NCI-H128 (cell line): ENCODE results near the gene ITGA11.
"Not testable (repeated sequence)": the region's sequence is repeated elsewhere in the genome, so short reads cannot be mapped to it uniquely, and the experiment has no call there.

Experiments
- DNase-seq: peaks from one replicate; lab custom pipeline; 2025; ENCODE audit not compliant: unreplicated experiment; lab: John Stamatoyannopoulos, UW

ITGA11 gene

GRCh38 chr15:68411735-68412134 is 20.2 kb downstream of the ITGA11 start:
- DNase-seq = no peak

GRCh38 chr15:68411343-68411675 is 20.7 kb downstream of the ITGA11 start:
- no peak for DNase-seq

GRCh38 chr15:68410466-68411342 is 21.3 kb downstream of the ITGA11 start:
- DNase-seq = no peak

GRCh38 chr15:68409736-68410370 is 22.1 kb downstream of the ITGA11 start:
- DNase-seq = no peak

- DNase-seq = no peak
These were observed 23.0 kb downstream of the ITGA11 start for GRCh38 chr15:68408971-68409370.

- DNase-seq = no peak
These were observed 23.8 kb downstream of the ITGA11 start for GRCh38 chr15:68407886-68408881.

- no peak for DNase-seq
These were observed 24.6 kb downstream of the ITGA11 start for GRCh38 chr15:68407141-68407885.

GRCh38 chr15:68405378-68406250 is 26.3 kb downstream of the ITGA11 start:
- DNase-seq = no peak

- DNase-seq = no peak
These were observed 27.7 kb downstream of the ITGA11 start for GRCh38 chr15:68404056-68404798.

GRCh38 chr15:68403161-68403941 is 28.6 kb downstream of the ITGA11 start:
- no peak for DNase-seq

GRCh38 chr15:68402432-68403160 is 29.4 kb downstream of the ITGA11 start:
- DNase-seq = no peak

GRCh38 chr15:68401496-68402431 is 30.2 kb downstream of the ITGA11 start:
- no peak for DNase-seq

GRCh38 chr15:68400066-68400456 is 31.9 kb downstream of the ITGA11 start:
- no peak for DNase-seq

GRCh38 chr15:68399096-68400065 is 32.6 kb downstream of the ITGA11 start:
- DNase-seq = no peak

GRCh38 chr15:68397999-68398398 is 34.0 kb downstream of the ITGA11 start:
- not testable (repeated sequence) for DNase-seq
